Gastrocnemius medialis (tissue), 4 donors: ENCODE measurements around the gene GABRD. TPM values are rescaled to one million over a fixed set of nuclear protein-coding genes. Genes with fewer than 3 reads are reported as not detected.

Experiments used
- ATAC-seq, 2 donors: fragments of 150-250 bp; one replicate each; pipeline ENCODE4 v1.9.1; 2016
- DNase-seq, 2 donors: peaks; one replicate each; pipeline ENCODE4 v3.0.0-alpha.2; 2019
- H3K27ac ChIP-seq, 4 donors: fragments of 200-600 bp; sonication (generic); 1 replicate in 1 of 4; 2 replicates in 3 of 4; pipeline ENCODE4 v1.5.1; 2016 to 2018; ENCODE audit warnings: mild to moderate bottlenecking in 2 of 4, moderate library complexity in 1 of 4
- H3K27me3 ChIP-seq, 3 donors: fragments of 200-600 bp; sonication (generic) in 2 of 3; 1 replicate in 1 of 3; 2 replicates in 2 of 3; pipeline versions ENCODE4 v1.5.1 to v1.6.0; 2016 to 2019; ENCODE audit warnings: mild to moderate bottlenecking in 1 of 3, moderate library complexity in 1 of 3
- H3K36me3 ChIP-seq, 2 donors: fragments of 200-600 bp; sonication (generic) in 1 of 2; one replicate each; pipeline ENCODE4 v1.5.1; 2017 to 2018
- H3K4me1 ChIP-seq, 2 donors: fragments of 200-600 bp; sonication (generic) in 1 of 2; one replicate each; pipeline ENCODE4 v1.5.1; 2016 to 2017; ENCODE audit warnings: mild to moderate bottlenecking in 2 of 2
- H3K4me3 ChIP-seq, 4 donors: fragments of 200-600 bp; sonication (generic) in 3 of 4; 1 replicate in 1 of 4; 2 replicates in 3 of 4; pipeline ENCODE4 v1.5.1; 2016 to 2019; ENCODE audit warnings: mild to moderate bottlenecking in 2 of 4
- H3K9me3 ChIP-seq, 3 donors: fragments of 200-600 bp; sonication (generic) in 2 of 3; 1 replicate in 1 of 3; 2 replicates in 2 of 3; pipeline ENCODE4 v1.5.1; 2016 to 2019
- CTCF ChIP-seq, 5 experiments: fragments of 450-650 bp in 3 of 5; fragments of 200-600 bp in 2 of 5; sonication (generic) in 2 of 5; IDR thresholded peaks in 4 of 5; conservative IDR thresholded peaks in 1 of 5; 1 replicate in 4 of 5; 2 replicates in 1 of 5; pipeline ENCODE4 v1.5.1; 2016 to 2019; ENCODE audit warnings: antibody characterized with exemption in 5 of 5, mild to moderate bottlenecking in 3 of 5, moderate library complexity in 3 of 5
- POLR2A ChIP-seq, 2 donors: fragments of 450-650 bp; IDR thresholded peaks; one replicate each; pipeline ENCODE4 v1.6.1; 2017; ENCODE audit warnings: antibody characterized with exemption in 2 of 2, mild to moderate bottlenecking in 2 of 2, moderate library complexity in 2 of 2
- in situ Hi-C, 4 donors: fragments of 200-750 bp; cut with MboI; loops; one replicate each; pipeline versions ENCODE4 v1.15.0 to v1.8.0; 2017; ENCODE audit warnings: low sequenced_read_pairs in 4 of 4
- intact Hi-C: fragments of 100-400 bp; cut with DNase I; formaldehyde crosslinking; loops from one replicate; pipeline ENCODE4 v1.15.1; 2023; ENCODE audit warnings: low total_unique reads
- total RNA-seq, 4 donors: library from RNA; depleted of rRNA; stranded (reverse); fragments of >200 nt; gene quantifications; one replicate each; pipeline versions ENCODE4 v1.1.0 to v1.2.3, GENCODE V29; 2016

GABRD gene
- total RNA-seq: 1 to 10 TPM in 1 of 4 donors, not detected in 3; 1.9 TPM

- in situ Hi-C loops: no loop called here
- ATAC-seq: no peak
- no peak for DNase-seq
- Histone ChIP-seq H3K4me1 (no peaks in the 10 kb centered on the region), H3K27ac (no peak within 1 kb of the TSS), H3K27me3 (peaks cover 53 to 67% (median 62%) of the 10 kb centered on the region in 3 donors), H3K36me3 (no peaks in the 10 kb centered on the region), H3K4me3 (no peak within 1 kb of the TSS), H3K9me3 (no peaks in the 10 kb centered on the region)
- TF ChIP-seq POLR2A (IDR thresholded peaks at IDR 0.05) (no peak), CTCF (IDR thresholded peaks at IDR 0.05 in 4 of 5, conservative IDR thresholded peaks at IDR 0.05 in 1 of 5) (no peak)
- intact Hi-C loops: no loop called here
These were observed at the start of gene GABRD for GRCh38 chr1:2019172-2019543. TSS of gene GABRD (plus strand) at chr1:2019345. CDS start at chr1:2019424, 79 bp downstream.

- TF ChIP-seq CTCF (IDR thresholded peaks at IDR 0.05 in 4 of 5, conservative IDR thresholded peaks at IDR 0.05 in 1 of 5) (no peak), POLR2A (IDR thresholded peaks at IDR 0.05) (no peak)
- intact Hi-C loops: no loop called here
- Histone ChIP-seq H3K4me3 (no peak overlapping the region), H3K9me3 (no peaks in the 10 kb centered on the region), H3K27ac (no peak overlapping the region), H3K4me1 (no peaks in the 10 kb centered on the region), H3K27me3 (peaks cover 42 to 51% (median 50%) of the 10 kb centered on the region in 3 donors), H3K36me3 (no peaks in the 10 kb centered on the region)
- DNase-seq: no peak
- in situ Hi-C loops: no loop called here
- ATAC-seq: no peak
These were observed 49.6 kb upstream of the GABRD start for GRCh38 chr1:1969505-1969900.

GRCh38 chr1:1969953-1970716 is 49.0 kb upstream of the GABRD start:
- TF ChIP-seq POLR2A (IDR thresholded peaks at IDR 0.05) (no peak), CTCF (IDR thresholded peaks at IDR 0.05 in 4 of 5, conservative IDR thresholded peaks at IDR 0.05 in 1 of 5) (no peak)
- ATAC-seq (no peak), DNase-seq (no peak)
- Histone ChIP-seq H3K9me3 (no peaks in the 10 kb centered on the region), H3K4me3 (no peak overlapping the region), H3K4me1 (no peaks in the 10 kb centered on the region), H3K36me3 (no peaks in the 10 kb centered on the region), H3K27ac (no peak overlapping the region), H3K27me3 (peaks cover 36 to 49% (median 44%) of the 10 kb centered on the region in 3 donors)
- intact Hi-C loops: no loop called here
- in situ Hi-C loops: no loop called here

GRCh38 chr1:1971017-1971416 is 48.1 kb upstream of the GABRD start:
- TF ChIP-seq CTCF (IDR thresholded peaks at IDR 0.05 in 4 of 5, conservative IDR thresholded peaks at IDR 0.05 in 1 of 5) (no peak), POLR2A (IDR thresholded peaks at IDR 0.05) (no peak)
- ATAC-seq (no peak), DNase-seq (no peak)
- H3K36me3 ChIP-seq: no peaks in the 10 kb centered on the region
- H3K27me3 ChIP-seq: peaks cover 32 to 49% (median 40%) of the 10 kb centered on the region in 3 donors
- no peak overlapping the region for H3K27ac ChIP-seq
- no peaks in the 10 kb centered on the region for H3K4me1 ChIP-seq
- in situ Hi-C loops (no loop called here), intact Hi-C loops (no loop called here)
- H3K9me3 ChIP-seq: no peaks in the 10 kb centered on the region
- no peak overlapping the region for H3K4me3 ChIP-seq
